Omental fat pad (tissue), 4 donors: ENCODE data around the gene PKD2L2. TPM values are rescaled to one million over a fixed set of nuclear protein-coding genes. Genes with fewer than 3 reads are reported as not detected.
"Not testable (repeated sequence)": the region's sequence is repeated elsewhere in the genome, so short reads cannot be mapped to it uniquely, and the experiment has no call there.

Experiments used
- ATAC-seq: fragments of 150-250 bp; one replicate; pipeline ENCODE4 v1.9.1; 2016; ENCODE audit warnings: mild to moderate bottlenecking, moderate library complexity; ENCODE audit not compliant: low FRiP score
- DNase-seq: peaks from one replicate; pipeline ENCODE4 v3.0.0-alpha.2; 2019; ENCODE audit warnings: low spot score
- CTCF ChIP-seq, 3 donors: fragments of 450-650 bp; IDR thresholded peaks; one replicate each; pipeline ENCODE4 v1.5.1; 2016 to 2017; ENCODE audit warnings: antibody characterized with exemption in 3 of 3, mild to moderate bottlenecking in 3 of 3, moderate library complexity in 2 of 3
- total RNA-seq, 4 donors: library from RNA; depleted of rRNA; stranded (reverse); fragments of >200 nt; gene quantifications; one replicate each; pipeline ENCODE4 v1.1.0, GENCODE V29; 2016

The PKD2L2 gene
- not detected for total RNA-seq

GRCh38 chr5:137888863-137889759 is at the start of gene PKD2L2:
TSS of gene PKD2L2 (plus strand) at chr5:137889457. CDS start at chr5:137889492, 35 bp downstream.
- ATAC-seq, result peak; percentile 91
- TF ChIP-seq CTCF (IDR thresholded peaks at IDR 0.05), result no peak
- peak; percentile 29 for DNase-seq

DNA sequence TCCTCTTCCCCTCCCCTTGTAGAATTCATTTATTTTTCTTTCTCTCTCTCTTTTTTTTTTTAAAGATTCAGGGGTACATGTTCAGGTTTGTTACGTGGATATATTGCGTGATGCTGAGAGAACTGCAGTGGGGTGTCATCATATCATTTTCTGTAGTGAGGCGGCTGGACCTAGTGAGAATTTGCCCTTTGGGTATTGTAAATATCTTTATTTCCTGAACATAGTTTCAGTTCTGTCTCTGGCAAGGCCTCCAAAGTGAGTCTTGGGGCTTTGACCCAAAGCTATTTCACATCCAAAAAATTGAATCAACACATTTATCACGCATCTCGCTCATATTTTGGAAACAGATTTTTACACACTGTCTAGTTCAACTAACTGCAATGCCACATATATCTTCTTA is 47.0 kb upstream of the PKD2L2 start:
- ATAC-seq, result no peak
- no peak for TF ChIP-seq CTCF (IDR thresholded peaks at IDR 0.05)
- no peak for DNase-seq

GRCh38 chr5:137843676-137844299 is 45.5 kb upstream of the PKD2L2 start:
- no peak for ATAC-seq
- no peak for DNase-seq
- no peak for TF ChIP-seq CTCF (IDR thresholded peaks at IDR 0.05)

GRCh38 chr5:137845472-137845871 is 43.8 kb upstream of the PKD2L2 start:
- ATAC-seq (no peak), DNase-seq (no peak)
- no peak for TF ChIP-seq CTCF (IDR thresholded peaks at IDR 0.05)

DNA sequence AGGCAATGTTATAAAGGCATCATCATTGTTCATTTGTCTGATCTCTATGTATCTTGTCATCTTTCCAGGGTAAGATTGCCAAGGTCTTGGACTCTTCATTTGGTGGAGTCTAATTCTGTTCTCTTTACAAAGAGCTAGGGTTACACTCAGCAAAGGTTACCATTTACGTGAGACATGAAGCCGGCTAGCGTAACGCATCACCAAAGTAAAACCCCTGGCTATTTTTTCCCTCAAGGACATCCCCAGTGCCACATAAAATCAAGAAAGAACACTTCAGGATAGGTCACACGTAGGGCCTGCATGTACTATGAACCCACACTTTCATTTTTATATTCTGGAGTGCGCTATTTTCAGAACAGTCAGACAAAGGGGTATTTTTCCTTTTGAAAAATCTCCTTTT is 41.6 kb upstream of the PKD2L2 start:
- ATAC-seq (no peak), DNase-seq (no peak)
- no peak for TF ChIP-seq CTCF (IDR thresholded peaks at IDR 0.05)

GRCh38 chr5:137853165-137853564 is 36.1 kb upstream of the PKD2L2 start:
- not testable (repeated sequence) for ATAC-seq, DNase-seq

DNA sequence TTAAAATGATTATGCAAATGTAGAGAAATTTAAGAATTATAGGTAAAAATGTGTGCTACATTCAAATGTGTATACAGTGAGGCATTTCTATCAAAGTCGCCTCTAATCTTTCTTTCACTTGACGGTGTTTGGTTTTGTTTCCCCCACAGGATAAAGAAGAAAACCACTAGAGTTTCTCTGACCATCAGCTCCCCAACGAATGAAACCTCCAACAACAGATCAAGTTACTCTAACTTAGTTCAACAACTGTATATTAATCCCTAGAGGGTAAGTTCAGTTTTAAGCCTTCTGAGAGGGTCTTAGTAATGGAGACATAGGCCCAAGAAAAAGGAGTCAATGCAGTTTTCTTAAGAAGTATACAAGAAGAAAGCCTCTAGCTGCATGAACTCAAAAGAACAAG is 33.1 kb upstream of the PKD2L2 start:
- no peak for ATAC-seq
- no peak for DNase-seq
- TF ChIP-seq CTCF (IDR thresholded peaks at IDR 0.05), result no peak
